GM10266 (cell line): ENCODE results near the gene CD40.

Source experiments
- DNase-seq: peaks from one replicate; pipeline ENCODE4 v3.0.0; 2012; ENCODE audit errors: extremely low spot score
- CTCF ChIP-seq: IDR thresholded peaks from 2 replicates; pipeline ENCODE4 v1.5.1; 2012; ENCODE audit warnings: mild to moderate bottlenecking, low read depth; ENCODE audit not compliant: control insufficient read depth, insufficient read depth; ENCODE audit errors: missing control alignments

The CD40 gene

GRCh38 chr20:46119028-46119546, 973 bp downstream of the CD40 start:
- peak; percentile 54 for DNase-seq
- no peak for TF ChIP-seq CTCF

DNA sequence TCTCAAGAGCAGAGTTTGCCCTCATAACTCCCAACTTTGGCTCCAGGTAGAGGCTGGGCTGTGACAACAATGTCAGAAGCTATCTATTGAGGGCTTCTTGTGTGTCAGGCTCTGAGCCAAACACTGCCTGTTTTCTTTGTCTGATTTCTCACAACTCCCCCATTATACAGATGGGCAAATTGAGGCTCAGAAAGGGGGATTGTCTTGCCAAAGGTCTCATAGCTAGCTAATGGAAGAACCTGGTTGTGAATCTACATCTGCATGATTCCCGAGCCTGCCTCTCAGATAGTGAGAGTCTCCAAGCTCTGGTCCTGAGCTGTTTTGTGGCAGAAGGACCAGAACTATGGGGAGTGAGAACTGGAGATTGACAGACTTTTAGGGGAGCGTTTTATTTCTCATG, 1.4 kb downstream of the CD40 start:
- no peak for TF ChIP-seq CTCF
- no peak for DNase-seq

GRCh38 chr20:46120136-46120535, 2.0 kb downstream of the CD40 start:
- DNase-seq, result no peak
- no peak for TF ChIP-seq CTCF

DNA sequence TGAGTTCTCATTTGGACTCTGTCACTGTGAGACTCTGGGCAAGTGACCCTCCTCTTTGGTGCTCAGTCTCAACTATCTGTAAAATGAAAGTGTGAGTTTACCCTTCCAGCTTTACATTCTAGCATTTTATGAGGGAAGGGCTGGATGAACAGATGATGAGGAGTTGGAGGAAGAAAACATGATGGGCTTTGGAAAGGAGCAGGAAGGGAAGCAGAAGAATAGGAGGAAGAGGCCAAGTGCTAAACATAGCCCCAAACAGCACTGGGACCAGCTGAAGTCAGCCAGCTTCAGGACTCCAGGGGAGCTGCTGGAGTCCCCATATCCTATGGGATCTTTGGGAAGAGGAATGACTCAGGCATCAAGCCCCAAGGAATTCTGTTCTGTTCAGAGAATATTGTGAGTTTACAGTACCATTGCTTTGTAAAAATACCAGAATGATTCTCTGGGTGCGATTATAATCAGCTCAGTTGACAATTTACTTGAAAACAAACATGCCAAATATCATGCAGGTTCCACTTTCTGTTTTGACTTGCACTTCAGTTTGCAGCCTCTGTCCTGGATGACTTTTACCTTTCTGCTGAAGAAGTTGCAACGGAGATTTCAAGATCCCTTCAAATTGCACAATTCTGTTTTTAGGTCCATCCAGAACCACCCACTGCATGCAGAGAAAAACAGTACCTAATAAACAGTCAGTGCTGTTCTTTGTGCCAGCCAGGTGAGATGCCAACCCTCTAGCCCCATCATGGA, 3.2 kb downstream of the CD40 start:
- TF ChIP-seq CTCF, result no peak
- no peak for DNase-seq

GRCh38 chr20:46122071-46122470, 4.0 kb downstream of the CD40 start:
- TF ChIP-seq CTCF, result no peak
- DNase-seq, result no peak

- no peak for TF ChIP-seq CTCF
These were observed 4.7 kb downstream of the CD40 start for GRCh38 chr20:46122516-46123481.

More at GRCh38 chr20:46122516-46123481, 4.7 kb downstream of the CD40 start:
- no peak for DNase-seq
